Transverse colon (tissue), 3 donors: ENCODE data around the gene UGT1A10.

Experiments used
- POLR2A ChIP-seq: fragments of 450-650 bp; IDR thresholded peaks from one replicate; pipeline ENCODE4 v1.6.1; 2016; ENCODE audit warnings: antibody characterized with exemption, mild to moderate bottlenecking, moderate library complexity
- TF ChIP-seq, protein P1 (sequence below), 5 experiments: fragments of 200-600 bp in 3 of 5; fragments of 450-650 bp in 2 of 5; sonication (generic) in 3 of 5; IDR thresholded peaks; 1 replicate in 2 of 5; 2 replicates in 3 of 5; pipeline ENCODE4 v1.5.1; 2016 to 2017; ENCODE audit warnings: antibody characterized with exemption in 5 of 5, inconsistent platforms in 3 of 5, mild to moderate bottlenecking in 2 of 5, moderate library complexity in 1 of 5

- TF ChIP-seq, protein P1, sequence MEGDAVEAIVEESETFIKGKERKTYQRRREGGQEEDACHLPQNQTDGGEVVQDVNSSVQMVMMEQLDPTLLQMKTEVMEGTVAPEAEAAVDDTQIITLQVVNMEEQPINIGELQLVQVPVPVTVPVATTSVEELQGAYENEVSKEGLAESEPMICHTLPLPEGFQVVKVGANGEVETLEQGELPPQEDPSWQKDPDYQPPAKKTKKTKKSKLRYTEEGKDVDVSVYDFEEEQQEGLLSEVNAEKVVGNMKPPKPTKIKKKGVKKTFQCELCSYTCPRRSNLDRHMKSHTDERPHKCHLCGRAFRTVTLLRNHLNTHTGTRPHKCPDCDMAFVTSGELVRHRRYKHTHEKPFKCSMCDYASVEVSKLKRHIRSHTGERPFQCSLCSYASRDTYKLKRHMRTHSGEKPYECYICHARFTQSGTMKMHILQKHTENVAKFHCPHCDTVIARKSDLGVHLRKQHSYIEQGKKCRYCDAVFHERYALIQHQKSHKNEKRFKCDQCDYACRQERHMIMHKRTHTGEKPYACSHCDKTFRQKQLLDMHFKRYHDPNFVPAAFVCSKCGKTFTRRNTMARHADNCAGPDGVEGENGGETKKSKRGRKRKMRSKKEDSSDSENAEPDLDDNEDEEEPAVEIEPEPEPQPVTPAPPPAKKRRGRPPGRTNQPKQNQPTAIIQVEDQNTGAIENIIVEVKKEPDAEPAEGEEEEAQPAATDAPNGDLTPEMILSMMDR (IDR thresholded peaks at IDR 0.05): no peak
- TF ChIP-seq POLR2A: no peak
These were observed 143.5 kb downstream of the UGT1A10 start for GRCh38 chr2:233779722-233780121.
